ENCODE data around the gene FRAT2.
"Not testable (repeated sequence)": the region's sequence is repeated elsewhere in the genome, so short reads cannot be mapped to it uniquely, and the experiment has no call there.

FRAT2 gene

GRCh38 chr10:97292862-97293198 lies 41.7 kb downstream of the FRAT2 start:
- TF ChIP-seq CTCF (IDR thresholded peaks at IDR 0.05; ENCODE audit: borderline replicate concordance, control extremely low read depth, extremely low read depth, insufficient read depth, missing control alignments), result no peak
- in situ Hi-C loops (cut with MboI; ENCODE audit: low sequenced_read_pairs, unreplicated experiment), result no loop called here
- DNase-seq (ENCODE audit: low spot score), result no peak

- no peak for TF ChIP-seq CTCF (IDR thresholded peaks at IDR 0.05; ENCODE audit: borderline replicate concordance, control extremely low read depth, extremely low read depth, insufficient read depth, missing control alignments)
- peak; percentile 94 for DNase-seq (ENCODE audit: low spot score)
- in situ Hi-C loops (cut with MboI; ENCODE audit: low sequenced_read_pairs, unreplicated experiment), result no loop called here
Measured at GRCh38 chr10:97292097-97292861, 42.2 kb downstream of the FRAT2 start, which contains the start of gene ARHGAP19. ARHGAP19 (minus strand) TSS chr10:97292637; CDS start chr10:97292627, 10 bp downstream.

DNA sequence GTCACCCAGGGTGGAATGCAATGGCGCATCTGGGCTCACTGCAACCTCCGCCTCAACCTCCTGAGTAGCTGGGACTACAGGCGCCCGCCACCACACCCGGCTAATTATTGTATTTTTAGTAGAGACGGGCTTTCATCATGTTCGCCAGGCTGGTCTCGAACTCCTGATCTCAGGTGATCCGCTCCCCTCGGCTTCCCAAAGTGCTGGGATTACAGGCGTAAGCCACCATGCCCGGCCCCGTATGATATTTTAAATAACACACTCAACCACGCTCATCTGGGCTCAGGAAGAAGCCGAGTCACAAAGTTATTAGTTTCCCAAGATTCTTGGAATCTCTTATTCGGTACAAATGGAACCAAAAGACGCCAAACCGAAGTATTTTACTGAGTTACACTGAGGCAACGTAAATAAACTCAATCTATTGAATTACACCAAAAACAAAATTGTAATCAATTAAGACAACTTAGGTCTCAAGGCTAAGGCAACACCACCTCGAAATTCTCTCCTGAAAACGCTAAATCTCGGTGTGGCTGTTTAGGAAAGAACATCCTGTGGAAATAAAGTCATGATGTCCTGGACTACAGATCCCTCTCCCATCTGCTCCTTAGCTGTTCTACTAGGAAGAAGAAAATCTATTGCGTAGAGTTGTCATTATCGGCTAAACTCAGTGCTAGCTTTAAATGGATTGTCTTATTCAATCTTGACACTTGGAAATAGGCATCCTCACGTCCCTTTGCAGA lies 43.0 kb downstream of the FRAT2 start:
- in situ Hi-C loops (cut with MboI; ENCODE audit: low sequenced_read_pairs, unreplicated experiment), result no loop called here
- DNase-seq (ENCODE audit: low spot score), result no peak
- TF ChIP-seq CTCF (IDR thresholded peaks at IDR 0.05; ENCODE audit: borderline replicate concordance, control extremely low read depth, extremely low read depth, insufficient read depth, missing control alignments), result no peak

DNA sequence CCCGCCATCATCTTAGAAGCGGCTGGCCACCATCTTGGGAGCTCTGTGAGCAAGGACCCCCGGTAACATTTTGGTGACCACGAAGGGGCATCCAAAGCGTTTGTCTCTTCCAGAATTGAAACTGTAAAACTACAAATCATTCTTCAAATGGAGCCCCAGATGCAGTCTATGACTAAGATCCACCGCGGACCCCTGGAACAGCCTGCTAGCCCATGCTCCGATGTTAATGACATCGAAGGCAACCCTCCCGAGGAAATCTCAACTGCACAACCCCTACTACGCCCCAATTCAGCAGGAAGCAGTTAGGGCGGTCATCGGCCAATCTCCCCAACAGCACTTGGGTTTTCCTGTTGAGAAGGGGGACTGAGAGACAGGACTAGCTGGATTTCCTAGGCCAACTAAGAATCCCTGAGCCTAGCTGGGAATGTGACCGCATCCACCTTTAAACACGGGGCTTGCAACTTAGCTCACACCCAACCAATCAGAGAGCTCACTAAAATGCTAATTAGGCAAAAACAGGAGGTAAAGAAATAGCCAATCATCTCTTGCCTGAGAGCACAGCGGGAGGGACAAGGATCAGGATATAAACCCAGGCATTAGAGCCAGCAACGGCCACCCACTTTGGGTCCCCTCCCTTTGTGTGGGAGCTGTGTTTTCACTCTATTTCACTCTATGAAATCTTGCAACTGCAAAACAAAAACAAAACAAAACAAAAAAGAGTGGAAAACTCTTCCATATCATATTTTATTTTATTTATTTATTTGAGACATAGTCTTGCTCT lies 43.8 kb downstream of the FRAT2 start:
- in situ Hi-C loops (cut with MboI; ENCODE audit: low sequenced_read_pairs, unreplicated experiment); DNase-seq (ENCODE audit: low spot score): not testable (repeated sequence)

GRCh38 chr10:97290076-97290475 lies 44.5 kb downstream of the FRAT2 start:
- in situ Hi-C loops (cut with MboI; ENCODE audit: low sequenced_read_pairs, unreplicated experiment); DNase-seq (ENCODE audit: low spot score): not testable (repeated sequence)

All from GM13976 (cell line).